Stimulated activated CD4-positive, alpha-beta T cell treated with anti-CD3 and anti-CD28 coated beads, Interleukin-4, amount 100 ng/mL, for 4 hours (primary cell): ENCODE results near the gene HSDL1.

Experiments used
- DNase-seq, 2 experiments: peaks; one replicate each; pipeline ENCODE4 v3.0.0-alpha.2; 2020

Gene HSDL1

DNA sequence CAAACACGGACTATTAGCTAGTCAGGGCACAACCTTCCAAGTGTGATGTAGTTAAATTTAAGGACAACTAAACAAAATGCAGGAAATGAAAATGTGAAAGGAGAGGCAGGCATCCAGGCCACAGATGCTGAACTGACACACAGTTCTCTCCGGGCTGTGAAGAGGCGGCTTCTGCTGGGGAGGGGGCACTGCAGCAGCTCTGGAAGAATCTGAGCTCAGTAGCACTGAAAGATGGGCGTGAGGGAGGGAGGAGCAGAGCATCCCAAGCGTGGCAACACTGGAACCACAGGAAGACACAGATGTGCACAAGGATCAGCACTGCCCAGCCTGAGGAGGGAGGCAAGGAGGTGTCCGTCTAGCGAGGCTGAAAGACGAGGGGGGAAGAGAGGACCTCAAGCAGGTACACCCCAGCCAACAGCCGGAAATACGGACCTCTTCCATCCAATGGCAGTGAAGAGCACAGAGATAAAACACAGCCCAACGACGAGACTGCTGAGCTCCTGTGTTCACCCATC, 39.6 kb downstream of the HSDL1 start:
- no peak for DNase-seq

DNA sequence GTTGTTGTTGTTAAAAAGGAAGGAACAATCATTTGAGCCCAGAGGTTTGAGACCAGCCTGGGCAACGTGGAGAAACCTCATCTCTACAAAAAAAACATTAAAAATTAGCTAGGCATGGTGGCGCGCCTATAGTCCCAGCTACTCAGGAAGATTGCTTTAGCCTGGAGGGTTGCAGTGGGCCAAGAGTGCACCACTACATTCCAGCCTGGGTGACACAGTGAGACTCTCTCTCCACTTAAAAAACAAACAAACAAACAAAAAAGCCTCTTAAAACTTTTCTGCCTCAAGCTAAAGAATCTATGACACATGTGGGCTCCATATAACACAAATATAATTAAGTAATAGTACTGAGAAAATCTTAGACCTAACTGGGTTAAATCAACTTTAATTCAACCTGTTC, 40.7 kb downstream of the HSDL1 start:
- no peak for DNase-seq

DNA sequence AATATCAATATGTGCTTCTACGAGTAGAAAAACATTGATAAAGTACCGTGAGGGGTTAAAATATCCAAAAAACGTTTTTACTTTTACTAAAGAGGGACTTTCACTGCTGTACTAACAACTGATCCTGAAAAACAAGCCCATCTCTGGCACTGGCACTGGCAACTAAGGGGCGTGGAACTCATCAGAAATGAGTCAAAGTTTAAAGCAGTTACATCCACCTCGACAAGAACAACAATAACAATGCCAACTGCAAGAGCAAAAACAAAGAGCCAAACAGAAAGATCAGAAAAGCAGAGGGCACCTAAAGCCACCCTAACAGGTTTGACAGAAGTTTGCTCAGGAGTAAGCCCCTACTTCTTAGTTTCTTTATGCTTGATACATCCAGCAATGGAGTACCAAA, 41.3 kb downstream of the HSDL1 start:
- DNase-seq = no peak

DNA sequence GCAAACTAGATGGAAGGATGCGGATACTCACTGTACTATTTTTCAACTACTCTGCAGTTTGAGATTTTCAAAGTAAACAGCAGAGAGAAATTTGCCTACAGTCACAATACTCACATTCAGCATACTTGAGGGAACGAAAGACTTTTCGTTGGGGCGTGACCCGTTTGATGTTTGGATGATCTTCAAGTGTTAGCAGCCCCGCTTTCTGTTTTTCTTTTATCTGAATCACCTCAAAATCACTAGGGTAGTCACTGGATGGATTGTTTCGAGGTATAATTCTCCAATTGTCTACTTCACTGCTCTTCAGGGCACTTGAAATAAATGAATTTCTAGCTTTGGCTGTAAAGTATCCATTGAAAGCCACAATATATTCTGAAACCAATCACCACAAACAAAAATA, 46.0 kb downstream of the HSDL1 start:
- no peak for DNase-seq

DNA sequence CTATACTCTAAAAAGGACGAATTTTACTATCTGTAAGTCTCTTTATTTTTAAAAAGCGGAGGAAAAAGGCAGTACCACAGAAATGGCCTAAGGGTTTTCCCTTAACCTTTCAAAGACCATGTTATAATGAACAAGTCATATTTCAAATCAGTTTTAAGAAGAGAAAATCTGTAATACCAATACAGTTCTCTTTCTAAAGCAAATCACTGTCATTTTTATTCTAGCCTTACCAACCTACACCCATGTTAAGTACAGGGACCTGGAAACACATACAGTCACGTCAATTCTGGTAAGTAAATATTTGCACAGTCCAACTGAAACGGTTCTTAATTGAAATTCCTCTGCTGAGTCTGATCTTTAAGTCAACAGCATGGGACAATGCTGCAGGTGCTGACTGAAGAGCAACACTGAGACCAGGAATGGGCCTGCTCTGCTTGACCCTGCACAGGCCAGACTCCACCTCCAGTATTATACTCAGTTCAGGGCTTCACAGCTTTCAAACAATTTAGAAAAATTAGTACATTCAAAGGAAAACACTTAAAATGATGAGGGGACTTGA, 48.5 kb downstream of the HSDL1 start:
- DNase-seq = no peak

DNA sequence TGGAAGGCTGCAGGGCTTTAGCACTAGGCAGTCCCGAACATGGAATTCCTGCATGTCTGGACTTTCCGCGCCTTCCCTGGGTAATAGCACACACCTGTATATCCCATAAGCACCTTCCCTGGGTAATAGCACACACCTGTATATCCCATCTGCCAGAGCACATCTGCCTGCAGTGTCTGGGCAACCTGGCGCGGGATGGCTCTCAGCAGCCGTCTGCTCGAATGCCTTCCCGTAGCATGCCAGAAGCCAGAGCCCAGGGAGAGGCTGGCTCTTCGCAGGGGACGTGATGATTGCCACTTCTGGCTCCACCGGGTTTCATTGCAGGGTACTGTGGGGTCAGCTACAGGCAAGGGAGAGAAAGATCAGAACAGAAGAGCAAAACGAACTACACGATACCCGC, 49.5 kb downstream of the HSDL1 start:
- no peak for DNase-seq

DNA sequence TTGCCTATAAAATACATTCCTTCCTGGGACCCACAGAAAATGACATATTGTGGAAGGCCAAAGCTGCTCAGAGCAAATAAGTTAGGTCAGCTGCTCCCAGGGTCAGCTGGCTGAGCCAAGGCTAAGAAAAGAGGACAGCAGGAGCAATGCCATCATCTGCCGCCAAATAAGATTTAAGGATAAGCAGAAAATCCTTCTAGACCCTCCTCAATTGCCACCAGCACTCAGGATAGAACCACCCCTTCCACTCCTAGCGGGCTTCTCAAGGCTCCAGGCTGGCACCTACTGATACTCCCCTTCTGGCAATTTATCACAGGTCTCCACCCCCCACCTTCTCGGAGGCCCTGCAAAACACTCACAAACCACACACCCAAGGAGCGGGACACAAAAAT, 51.1 kb downstream of the HSDL1 start:
- no peak for DNase-seq

DNA sequence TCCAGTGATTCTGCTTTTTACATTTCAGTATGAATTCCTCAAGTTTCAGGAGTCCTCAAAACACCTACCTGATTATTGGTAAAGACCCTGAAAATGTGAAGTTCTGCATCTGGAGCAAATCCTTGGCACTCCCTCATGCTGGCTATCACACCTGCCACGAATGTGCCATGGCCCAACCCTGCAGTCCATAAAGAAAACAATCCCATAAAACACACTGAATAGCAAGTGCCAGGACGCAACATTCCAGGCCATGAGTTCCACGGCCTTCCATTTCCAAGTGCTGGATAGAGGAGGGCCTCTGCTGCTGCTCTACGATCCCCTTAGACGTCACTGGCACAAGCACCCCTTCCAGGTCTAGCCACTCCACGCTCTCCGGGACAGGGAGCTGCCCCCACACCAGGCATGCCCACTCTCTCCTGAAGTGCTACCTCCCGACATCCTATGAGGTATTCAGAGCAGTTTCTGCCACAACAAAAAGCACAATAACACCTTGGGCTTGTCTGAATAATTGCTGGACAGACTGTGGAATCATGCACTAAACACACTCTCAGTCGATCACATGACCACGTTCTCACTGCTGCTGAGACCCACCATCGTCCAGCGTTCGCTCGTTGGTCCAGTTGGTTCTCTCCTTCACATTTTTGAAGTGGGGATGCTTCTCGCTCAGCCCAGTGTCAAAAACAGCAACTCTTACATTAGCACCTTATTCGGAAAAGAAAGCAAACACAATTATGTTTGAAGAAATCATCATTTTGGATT, 51.7 kb downstream of the HSDL1 start:
- DNase-seq = no peak

DNA sequence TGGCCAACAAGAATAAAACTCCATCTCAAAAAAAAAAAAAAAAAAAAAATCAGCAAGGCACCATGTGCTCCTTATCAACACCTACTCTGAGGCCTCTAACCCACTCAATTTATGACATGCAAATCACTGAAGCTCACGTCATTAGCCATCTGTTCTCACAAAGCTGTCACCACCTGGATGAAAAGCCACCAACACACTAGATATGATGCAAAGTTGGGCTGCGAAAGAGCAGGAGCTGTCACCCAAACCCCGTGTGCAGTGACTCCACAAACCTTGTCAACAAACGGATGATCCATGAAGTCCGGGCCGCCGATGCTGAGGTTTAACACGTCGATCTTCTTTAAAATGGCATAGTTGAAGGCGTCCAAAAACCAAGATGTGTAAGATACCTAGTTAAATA, 53.5 kb downstream of the HSDL1 start:
- no peak for DNase-seq

DNA sequence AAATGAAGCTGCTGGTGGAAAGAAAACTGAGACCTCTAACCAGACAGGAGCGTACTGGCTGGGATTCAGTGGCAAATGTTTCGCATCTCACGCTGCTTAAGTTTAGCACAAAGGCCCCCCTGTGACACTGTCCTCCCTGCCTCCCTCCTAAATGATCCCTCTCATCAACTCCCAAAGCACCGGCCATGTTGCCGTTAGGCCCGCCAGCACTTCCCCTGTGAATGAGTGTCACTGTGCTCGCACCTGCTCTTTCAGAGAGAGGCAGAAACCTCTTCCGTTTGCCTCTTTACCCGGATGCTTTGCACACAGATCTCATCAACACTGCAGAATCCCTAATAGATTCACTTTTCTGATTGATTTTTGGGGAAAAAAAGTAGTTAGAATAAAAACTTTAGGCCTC, 54.8 kb downstream of the HSDL1 start:
- no peak for DNase-seq

DNA sequence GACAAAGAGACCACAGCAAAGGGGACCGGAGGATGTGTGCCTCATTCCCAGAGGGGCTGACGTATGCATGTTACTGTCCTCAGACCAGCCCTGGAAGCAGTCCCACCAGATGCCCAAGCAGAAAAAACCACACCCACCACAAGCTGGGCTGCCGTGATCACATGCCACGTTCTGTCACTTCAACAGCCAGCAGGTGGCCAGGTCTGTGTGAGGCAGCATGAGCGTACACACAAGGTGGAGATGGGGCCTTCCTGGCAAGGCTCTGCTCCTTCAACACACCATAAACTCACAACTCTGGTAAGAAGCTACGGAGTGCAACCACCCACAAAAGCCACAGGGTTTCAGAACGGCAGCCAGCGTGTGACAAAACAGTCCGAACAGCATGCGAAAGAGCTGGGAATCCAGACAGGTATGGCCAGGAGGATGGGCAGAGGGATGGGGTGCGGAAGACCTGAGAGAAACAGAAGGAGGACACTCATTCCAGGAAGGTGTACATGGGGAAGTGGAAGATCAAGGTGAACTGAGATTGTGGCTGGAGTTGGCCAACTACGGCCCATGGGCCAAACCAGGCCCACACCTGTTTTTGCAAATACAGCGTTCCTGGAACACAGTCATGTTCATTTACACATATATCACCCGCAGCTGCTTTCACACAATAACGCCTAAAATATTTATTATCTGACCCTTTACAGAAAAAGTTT, 56.1 kb downstream of the HSDL1 start:
- peak; percentile 13 to 34 for DNase-seq

DNA sequence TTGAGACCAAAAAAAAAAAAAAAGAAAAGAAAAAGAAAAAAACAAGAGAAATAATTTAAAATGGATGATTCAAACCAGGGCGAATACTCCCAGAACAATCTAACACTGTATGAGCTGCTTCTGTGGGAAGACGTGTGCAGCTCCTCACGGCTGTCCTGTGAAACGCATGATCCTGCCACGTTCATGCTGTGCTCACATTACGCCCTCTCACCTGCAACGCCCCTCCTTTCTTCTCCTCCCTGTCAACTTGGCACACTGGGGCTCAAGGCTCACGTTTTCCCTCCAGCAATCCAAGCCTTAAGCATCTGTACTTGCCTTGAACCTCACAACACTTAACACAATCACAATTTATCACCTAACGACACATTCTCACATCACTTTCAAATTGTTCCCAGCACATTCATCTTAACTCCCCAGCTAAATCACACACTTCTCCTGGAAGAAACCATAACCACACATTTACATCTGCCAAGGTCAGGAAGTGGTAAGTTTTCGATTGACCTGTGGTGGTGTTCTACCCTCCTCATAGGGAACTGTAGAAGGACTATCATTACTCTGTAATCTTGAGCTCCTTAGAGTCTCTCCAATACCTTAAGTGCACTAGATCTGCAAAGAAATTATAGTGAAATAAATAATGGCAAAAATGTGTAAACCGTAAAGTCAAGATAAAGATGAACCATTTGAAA, 57.4 kb downstream of the HSDL1 start:
- DNase-seq = no peak

DNA sequence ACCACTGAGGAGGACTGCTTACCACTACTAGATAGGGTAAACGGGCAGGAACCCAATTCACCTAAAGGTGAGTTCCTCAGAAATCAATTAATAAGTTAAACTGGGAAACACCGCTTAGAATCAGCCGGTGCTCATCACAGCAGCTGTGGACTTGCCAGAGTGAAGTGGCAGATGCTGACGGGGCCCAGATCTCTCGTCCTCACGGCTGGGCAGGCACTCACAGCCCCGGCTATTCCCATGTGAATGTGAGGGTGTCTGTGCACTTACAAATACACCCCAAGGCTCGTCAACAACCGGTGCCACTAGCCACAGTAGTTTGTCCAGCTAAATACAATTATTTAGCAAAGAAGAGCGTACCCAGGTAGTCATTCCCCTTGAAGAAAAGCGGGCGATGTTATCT, 58.0 kb downstream of the HSDL1 start:
- DNase-seq = no peak

DNA sequence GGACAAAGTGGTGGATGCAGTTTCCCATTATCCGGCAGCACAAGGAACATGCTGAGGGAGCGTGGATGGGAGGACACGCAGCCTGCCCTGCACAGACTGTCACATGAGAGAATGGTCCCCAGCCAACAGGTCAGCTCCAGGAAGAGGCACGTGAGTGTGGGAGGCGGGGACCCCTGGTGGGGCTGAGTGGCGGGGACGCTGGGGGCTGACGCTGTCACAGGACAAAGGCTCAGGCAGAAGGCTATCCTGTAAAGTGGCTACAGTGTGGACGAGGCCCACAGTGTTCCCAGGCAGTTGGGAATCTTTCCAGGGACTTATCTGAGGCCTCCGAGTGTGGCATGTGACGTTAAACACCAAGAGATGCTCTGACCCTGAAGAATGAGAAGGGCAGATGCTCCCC, 58.6 kb downstream of the HSDL1 start:
- no peak for DNase-seq

DNA sequence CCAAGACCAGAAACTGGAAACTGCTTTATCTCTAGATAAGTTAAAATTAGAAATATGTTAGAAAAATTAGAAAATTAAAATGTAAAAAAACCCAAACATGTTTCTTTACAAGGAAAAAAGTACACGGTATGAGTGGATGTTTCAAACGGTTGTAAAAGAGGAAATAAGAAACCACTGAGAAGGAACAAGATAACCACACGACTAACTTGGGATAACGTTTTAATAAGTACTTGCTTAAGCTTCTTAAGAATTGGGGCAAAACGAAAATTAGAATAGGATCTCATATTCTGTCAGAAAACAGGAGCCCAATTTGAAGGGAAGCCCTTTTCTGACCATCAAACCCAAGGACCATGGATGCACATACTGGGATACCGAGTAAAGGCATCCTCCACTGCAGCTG, 59.2 kb downstream of the HSDL1 start:
- no peak for DNase-seq

DNA sequence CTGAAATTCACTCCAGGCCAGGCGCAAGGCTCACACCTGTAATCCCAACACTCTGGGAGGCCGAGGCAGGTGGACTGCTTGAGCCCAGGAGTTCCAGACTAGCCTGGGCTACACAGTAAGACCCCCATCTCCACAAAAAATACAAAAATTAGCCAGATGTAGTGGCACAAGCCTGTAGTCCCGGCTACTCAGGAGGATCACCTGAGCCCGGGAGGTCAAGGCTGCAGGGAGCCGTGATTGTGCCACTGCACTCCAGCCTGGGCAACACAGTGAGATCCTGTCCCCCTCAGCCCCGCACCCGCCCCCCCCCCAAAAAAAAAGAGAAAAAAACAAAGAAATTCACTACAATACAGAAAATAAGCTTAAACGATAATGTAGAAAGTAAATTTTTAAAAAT, 59.7 kb downstream of the HSDL1 start:
- DNase-seq = no peak

DNA sequence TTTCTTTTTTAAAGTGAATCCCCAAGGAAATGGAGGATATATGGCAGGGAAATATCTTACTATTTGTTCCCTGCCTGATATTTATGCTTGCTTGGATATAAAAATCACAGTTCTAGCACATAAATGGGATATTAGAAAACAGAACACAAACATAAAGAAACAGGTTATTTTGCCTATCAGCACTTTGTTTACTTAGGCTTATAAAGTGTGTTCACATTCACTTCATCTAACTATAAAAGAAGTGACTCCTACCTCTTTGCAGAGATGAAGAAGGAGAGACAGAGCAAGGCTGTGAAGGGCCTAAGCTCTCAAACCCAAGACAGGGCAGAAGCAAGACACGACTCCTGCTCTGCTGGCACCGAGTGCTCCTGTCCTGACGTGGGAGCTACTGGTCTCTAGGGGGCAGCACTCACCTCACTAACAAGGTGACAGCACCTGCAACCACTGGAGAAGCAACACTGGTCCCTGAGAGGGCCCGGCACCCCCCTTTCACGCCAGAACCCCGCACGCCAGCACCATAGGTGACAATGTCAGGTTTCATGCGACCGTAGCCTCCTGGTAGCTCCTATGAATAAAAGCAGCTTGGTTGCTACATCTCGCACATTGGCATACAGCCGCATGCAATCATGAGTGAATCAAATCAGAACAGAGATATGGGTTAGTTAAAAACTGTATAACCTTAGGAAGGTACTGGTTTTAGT, 60.3 kb downstream of the HSDL1 start:
- DNase-seq = peak; percentile 56 to 64

DNA sequence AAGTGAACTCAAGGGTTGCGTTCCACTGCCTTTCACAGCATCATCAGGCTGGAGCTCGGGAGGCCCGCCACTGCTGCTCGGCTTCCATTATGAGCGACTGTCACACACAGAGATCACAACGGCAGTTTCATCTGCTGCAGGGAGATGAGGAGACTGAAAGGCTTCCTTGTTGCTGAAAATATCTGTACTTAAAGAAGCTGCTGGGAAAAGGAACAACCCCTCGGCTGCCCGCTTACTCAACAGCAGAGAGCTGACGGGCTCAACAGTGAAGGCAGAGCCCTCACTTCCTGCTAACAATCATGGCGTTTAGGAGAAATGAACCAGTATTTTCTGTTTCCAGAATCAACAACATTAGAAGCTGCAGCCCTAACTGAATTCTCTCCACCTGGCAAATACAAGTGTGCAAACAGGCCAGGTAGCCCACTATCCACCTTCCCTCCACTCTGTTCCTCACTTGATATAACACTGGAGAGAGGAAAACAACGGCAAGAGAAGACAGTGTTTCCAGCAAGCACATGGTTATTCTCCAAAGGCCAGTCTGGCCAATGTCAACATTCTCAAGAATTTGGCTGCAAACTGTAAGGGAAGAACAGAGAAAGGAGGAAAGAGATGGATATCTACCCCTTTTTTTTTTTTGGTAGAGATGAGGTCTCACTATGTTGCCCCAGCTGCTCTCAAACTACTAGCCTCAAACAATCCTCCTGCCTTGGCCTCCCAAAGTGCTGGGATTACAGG, 62.0 kb downstream of the HSDL1 start:
- no peak for DNase-seq

DNA sequence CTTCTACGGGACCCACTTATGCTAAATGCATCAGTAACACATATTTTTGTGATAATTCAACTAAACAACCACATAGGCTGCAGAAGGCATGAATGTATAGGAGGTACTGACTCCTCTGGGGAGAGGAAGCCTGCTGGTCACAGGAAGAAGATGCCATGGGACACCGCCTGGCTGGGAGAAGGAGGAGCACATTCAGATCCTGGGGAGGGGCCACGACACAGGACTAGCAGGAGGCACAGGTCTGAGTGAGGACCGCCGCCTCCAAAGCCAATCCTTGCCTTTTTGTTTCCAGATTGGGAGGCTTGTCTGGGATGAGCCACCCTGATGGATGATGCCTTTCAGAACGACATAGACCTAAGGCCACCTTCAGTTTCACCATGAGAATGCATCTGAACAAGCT, 62.9 kb downstream of the HSDL1 start:
- no peak for DNase-seq

DNA sequence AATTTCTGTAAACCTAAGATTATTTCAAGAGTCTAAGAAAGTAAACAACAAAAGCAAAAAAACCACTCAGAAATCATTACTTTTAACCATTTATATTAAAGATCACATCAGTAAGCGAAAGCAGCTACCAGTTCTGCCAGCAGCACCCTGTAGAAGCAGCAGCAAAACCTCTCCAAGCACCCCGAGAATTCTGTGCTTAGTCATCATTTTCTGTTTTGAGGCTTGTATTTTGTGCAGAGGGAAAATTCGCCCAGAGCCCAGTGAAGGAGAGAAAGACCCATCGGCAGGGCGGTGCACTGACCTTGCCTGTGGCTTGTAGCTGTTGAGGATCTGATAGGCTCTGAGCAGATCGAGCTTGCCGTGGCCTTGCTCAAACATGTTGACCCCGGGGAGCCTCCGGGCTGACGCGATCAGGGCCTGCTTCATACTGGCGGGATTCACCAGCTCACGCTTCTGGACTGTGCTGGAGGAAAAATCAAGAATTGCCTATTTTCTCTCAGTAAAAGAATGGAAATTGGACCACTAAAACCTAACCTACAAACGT, 63.5 kb downstream of the HSDL1 start:
- no peak for DNase-seq

DNA sequence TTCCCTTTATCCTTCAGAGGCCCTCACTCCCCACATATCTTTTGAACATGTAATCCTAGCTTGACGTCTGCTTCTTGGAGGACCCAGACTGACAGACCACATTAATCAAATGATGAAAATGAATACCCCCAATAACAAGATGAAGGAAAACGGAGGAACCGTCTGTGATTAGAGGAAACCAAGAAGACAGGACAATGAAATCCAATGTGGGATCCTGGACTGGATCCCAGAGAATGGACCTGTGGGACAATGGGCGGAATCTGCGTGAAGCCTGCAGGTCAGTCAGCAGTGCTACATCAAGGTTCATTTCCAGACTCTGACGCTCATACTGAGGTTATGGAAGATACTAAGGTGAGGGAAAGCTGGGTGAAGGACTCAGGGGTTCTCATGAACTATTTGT, 64.2 kb downstream of the HSDL1 start:
- no peak for DNase-seq

DNA sequence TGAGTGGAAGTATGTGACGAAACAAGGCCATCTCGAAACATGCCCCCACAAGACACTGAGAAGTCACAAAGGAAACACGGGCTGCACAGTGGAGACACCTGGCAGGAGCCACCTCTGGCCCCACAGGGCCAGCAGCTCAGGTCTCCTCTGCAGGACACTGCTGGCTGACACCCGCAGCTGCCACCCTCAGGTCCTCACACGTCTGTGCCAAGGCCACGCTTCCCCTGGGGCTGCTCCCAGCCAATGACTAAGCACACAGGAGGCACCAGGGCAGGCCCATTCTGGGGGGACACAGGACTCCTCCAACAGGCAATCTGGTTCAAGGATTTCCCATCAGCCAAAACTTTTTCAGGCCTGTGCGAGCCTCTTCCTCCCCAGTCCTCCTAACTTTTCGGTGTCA, 64.6 kb downstream of the HSDL1 start:
- no peak for DNase-seq
